Spinal cord (tissue), 10 donors: ENCODE measurements around the gene BLVRB. TPM values are rescaled to one million over a fixed set of nuclear protein-coding genes. Genes with fewer than 3 reads are reported as not detected.
"Not testable (repeated sequence)": the region's sequence is repeated elsewhere in the genome, so short reads cannot be mapped to it uniquely, and the experiment has no call there.

Source experiments
- DNase-seq, 6 donors: peaks; one replicate each; pipeline versions ENCODE4 v3.0.0 to v3.0.0-alpha.2; 2013 to 2015; ENCODE audit warnings: low spot score in 6 of 6, low read depth in 4 of 6
- H3K27ac ChIP-seq: one replicate; pipeline ENCODE4 v1.5.1; 2013; ENCODE audit warnings: low read depth, low read length, control low read depth
- H3K27me3 ChIP-seq: one replicate; pipeline ENCODE4 v1.6.1; 2013; ENCODE audit warnings: low read length; ENCODE audit not compliant: control insufficient read depth, insufficient read depth
- H3K36me3 ChIP-seq: one replicate; pipeline ENCODE4 v1.6.1; 2013; ENCODE audit warnings: low read length; ENCODE audit not compliant: control insufficient read depth, insufficient read depth
- H3K4me1 ChIP-seq: one replicate; pipeline ENCODE4 v1.6.1; 2013; ENCODE audit warnings: low read length; ENCODE audit not compliant: control insufficient read depth, insufficient read depth
- H3K4me3 ChIP-seq: one replicate; pipeline ENCODE4 v1.5.1; 2013; ENCODE audit warnings: low read depth, low read length, control low read depth
- H3K9me3 ChIP-seq: one replicate; pipeline ENCODE4 v1.6.1; 2013; ENCODE audit warnings: low read length; ENCODE audit not compliant: control insufficient read depth, insufficient read depth
- WGBS: methylation state at CpG from one replicate; pipeline ENCODE4 v1.1.5; 2013; ENCODE audit warnings: missing lambda C conversion rate; ENCODE audit not compliant: insufficient coverage; 5-methylcytosine and 5-hydroxymethylcytosine counted together
- polyA plus RNA-seq, 2 donors: library from polyadenylated mRNA; unstranded; fragments of 120-200 nt; gene quantifications; one replicate each; pipeline ENCODE4 v1.2.1, GENCODE V29; 2013; ENCODE audit not compliant: insufficient read length in 2 of 2
- total RNA-seq, 2 donors: library from RNA; depleted of rRNA in 1 of 2; stranded (reverse); fragments of 120-200 nt in 1 of 2; fragments of >200 nt in 1 of 2; gene quantifications; one replicate each; pipeline versions ENCODE4 v1.2.3 to v1.2.4, GENCODE V29; 2013 to 2014
- donor health status: healthy.

Gene BLVRB
- total and polyA plus RNA-seq, 4 donors = 23.0 to 102 (median 49.1) TPM

DNA sequence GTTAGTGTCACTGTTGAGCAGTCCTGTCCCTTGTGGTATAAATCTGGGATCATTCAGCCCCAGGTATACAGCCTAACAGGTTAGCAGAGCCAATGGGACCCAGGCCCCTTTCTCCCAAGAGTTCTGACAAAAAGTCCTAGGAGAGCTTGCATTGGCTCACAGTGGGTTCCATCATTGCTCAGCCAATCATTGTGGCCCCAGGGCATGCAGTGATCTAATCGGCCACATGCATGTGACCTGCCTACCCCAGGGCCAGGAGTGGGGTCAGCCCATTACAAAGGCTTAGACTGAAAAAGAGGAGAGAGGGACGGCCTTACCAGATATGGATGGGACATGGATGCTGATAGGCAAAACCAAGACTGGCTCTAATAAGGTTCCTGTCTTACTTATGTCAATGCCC is 42.3 kb upstream of the BLVRB start:
- peaks cover 54% of the 10 kb centered on the region for H3K36me3 ChIP-seq
- no peak overlapping the region for H3K27ac ChIP-seq
- peaks cover 3% of the 10 kb centered on the region for H3K4me1 ChIP-seq
- H3K27me3 ChIP-seq = peaks cover 5% of the 10 kb centered on the region
- WGBS = 43% methylated on average over 1 of the region's 2 CpGs
- DNase-seq = no peak
- H3K4me3 ChIP-seq = no peak overlapping the region
- no peaks in the 10 kb centered on the region for H3K9me3 ChIP-seq

DNA sequence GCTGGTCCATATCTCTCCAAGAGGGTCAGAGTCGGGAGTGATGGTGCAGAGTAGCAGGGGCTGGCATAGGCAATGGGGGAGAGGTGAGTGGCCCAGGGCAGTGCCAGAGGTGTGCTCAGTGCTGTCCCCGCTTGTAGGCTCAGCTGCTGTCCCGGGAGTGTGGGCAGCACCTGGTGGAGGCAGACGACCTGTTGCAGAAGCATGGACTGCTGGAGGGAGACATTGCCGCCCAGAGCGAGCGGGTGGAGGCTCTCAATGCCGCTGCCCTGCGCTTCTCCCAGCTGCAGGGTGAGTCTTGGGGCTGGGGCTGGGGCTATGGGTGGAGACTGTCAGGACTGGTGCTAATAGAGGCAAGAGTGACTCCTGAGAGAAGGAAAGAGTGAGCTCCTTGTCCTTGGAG is 40.6 kb upstream of the BLVRB start:
- no peaks in the 10 kb centered on the region for H3K9me3 ChIP-seq
- H3K4me1 ChIP-seq = no peaks in the 10 kb centered on the region
- H3K27me3 ChIP-seq = no peaks in the 10 kb centered on the region
- no peak overlapping the region for H3K27ac ChIP-seq
- no peak overlapping the region for H3K4me3 ChIP-seq
- WGBS = 75% methylated on average over 9 of the region's 9 CpGs
- no peak for DNase-seq
- H3K36me3 ChIP-seq = peaks cover 63% of the 10 kb centered on the region

DNA sequence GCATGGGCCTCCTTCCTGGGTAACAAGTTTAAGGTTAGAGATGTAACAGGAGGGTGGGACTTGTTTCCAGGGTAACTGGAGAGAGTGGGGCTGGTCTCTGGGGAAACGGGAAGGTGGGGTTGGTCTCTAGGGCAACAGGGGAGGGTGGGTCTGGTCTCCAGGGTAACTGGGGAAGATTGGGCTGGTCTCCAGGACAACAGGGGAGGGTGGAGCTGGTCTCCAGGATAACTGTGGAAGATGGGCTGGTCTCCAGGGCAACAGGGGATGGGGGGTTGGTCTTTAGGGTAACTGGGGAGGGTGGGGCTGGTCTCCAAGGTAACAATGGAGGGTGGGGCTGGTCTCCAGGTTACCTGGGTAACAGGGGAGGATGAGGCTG is 37.8 kb upstream of the BLVRB start:
- Histone ChIP-seq H3K27me3 (no peaks in the 10 kb centered on the region), H3K27ac (no peak overlapping the region), H3K4me3 (no peak overlapping the region), H3K4me1 (no peaks in the 10 kb centered on the region), H3K9me3 (no peaks in the 10 kb centered on the region), H3K36me3 (peaks cover 58% of the 10 kb centered on the region)
- WGBS = 5% methylated on average over 1 of the region's 1 CpG
- peak in 3 of 6 donors; percentile 11 to 77 (median 47) for DNase-seq

DNA sequence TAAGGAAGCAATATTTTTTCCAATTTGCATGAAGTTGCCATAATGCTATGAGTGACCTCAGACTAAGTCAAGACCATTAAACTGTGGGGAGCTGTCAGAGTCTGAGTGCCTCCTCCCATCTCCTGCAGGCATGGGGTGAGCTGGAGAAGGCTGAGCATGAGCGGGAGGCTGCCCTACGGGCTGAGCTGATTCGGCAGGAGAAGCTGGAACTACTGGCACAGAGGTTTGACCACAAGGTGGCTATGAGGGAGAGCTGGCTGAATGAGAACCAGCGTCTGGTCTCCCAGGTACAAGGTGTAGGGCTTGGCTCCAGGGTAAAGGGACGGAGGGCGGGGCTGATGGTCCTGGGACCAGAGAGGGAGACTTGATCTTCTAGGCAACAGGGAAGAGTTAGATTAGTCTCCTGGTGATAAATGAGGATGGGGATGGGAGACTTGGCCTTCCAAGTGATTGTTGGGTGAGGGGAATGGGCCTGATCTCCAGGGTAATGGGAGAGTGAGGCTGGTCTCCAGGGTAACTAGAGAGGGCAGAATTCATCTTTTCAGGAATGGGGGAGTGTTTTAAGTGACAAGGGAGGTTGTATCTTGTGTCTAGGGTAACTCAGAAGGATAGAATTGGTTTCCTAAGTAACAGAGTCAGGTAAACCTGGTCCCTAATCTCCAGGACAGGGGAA is 37.2 kb upstream of the BLVRB start:
- DNase-seq = peak in 1 of 6 donors; percentile 23
- no peak overlapping the region for H3K4me3 ChIP-seq
- H3K36me3 ChIP-seq = peaks cover 57% of the 10 kb centered on the region
- WGBS = 48% methylated on average over 6 of the region's 6 CpGs
- no peaks in the 10 kb centered on the region for H3K27me3 ChIP-seq
- H3K27ac ChIP-seq = no peak overlapping the region
- H3K9me3 ChIP-seq = no peaks in the 10 kb centered on the region
- no peaks in the 10 kb centered on the region for H3K4me1 ChIP-seq

DNA sequence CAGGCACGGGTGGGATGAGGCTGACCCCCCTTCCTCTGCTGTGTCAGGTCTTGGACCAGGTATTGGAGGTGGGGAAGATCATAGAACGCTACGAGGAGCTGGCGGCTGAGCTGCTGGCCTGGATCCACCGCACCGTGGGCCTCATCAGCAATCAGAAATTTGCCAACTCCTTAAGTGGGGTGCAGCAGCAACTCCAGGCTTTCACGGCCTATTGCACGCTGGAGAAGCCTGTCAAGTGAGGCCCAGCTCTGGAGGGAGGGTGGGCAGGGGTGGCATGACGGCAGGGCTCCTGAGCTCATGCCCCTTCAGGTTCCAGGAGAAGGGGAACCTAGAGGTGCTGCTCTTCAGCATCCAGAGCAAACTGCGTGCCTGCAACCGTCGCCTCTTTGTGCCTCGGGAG is 36.5 kb upstream of the BLVRB start:
- Histone ChIP-seq H3K27me3 (no peaks in the 10 kb centered on the region), H3K36me3 (peaks cover 58% of the 10 kb centered on the region), H3K9me3 (no peaks in the 10 kb centered on the region), H3K27ac (no peak overlapping the region), H3K4me1 (no peaks in the 10 kb centered on the region), H3K4me3 (no peak overlapping the region)
- no peak for DNase-seq
- WGBS = 69% methylated on average over 8 of the region's 13 CpGs

DNA sequence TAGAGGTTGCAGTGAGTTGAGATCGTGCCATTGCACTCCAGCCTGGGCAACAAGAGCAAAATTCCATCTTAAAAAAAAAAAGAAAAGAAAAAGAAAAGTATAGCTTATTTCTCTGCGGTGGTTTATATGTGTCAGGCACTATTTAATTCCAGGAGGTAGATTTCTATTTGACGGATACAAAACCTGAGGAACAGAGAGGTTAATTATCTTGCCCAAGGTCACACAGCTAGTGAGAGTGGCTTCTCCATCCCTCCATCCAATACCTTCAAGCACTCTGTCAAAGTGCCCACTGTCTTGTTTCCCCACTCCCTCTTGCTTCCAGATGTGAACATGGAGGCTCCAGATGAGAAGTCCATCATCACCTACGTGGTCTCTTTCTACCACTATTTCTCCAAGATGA is 36.1 kb upstream of the BLVRB start:
- Histone ChIP-seq H3K9me3 (no peaks in the 10 kb centered on the region), H3K4me1 (no peaks in the 10 kb centered on the region), H3K4me3 (no peak overlapping the region), H3K27ac (no peak overlapping the region), H3K27me3 (no peaks in the 10 kb centered on the region), H3K36me3 (peaks cover 62% of the 10 kb centered on the region)
- DNase-seq = no peak
- no CpG with 5 or more reads among the region's 4 CpGs for WGBS

DNA sequence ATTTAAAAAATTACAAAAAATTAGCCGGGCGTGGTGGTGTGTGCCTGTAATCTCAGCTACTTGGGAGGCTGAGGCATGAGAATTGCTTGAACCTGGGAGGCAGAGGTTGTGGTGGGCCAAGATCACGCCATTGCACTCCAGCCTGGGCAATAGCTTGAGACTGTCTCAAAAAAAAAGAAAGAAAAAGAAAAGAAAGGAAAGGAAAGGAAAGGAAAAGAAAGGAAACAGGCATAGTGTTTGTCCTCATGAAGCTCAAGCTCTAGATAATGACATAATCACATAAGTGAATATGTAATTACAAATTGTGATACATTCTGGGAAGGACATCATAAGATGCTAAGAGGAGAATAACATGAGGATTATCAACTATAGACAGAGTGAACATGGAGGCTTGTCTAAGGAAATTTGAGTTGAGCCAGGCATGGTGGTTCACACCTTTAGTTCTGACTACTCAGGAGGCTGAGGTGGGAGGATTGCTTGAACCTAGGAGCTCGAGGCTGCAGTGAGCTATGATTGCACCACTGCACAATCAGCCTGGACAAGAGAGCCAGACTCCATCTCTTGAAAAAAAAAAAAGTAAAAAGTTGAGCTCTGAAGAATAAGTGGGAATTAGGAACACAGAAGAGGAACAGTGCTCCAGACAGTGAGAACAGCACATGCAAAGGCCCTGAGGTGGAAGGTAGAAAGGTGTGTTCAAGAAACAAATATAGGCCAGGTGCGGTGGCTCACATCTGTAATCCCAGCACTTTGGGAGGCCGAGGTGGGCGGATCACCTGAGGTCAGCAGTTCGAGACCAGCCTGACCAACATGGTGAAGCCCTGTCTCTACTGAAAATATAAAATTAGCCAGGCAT is 35.4 kb upstream of the BLVRB start:
- 90% methylated on average over 5 of the region's 8 CpGs for WGBS
- H3K4me3 ChIP-seq, H3K4me1 ChIP-seq, DNase-seq, H3K27ac ChIP-seq, H3K27me3 ChIP-seq, H3K9me3 ChIP-seq: not testable (repeated sequence)
- peaks cover 58% of the 10 kb centered on the region for H3K36me3 ChIP-seq

DNA sequence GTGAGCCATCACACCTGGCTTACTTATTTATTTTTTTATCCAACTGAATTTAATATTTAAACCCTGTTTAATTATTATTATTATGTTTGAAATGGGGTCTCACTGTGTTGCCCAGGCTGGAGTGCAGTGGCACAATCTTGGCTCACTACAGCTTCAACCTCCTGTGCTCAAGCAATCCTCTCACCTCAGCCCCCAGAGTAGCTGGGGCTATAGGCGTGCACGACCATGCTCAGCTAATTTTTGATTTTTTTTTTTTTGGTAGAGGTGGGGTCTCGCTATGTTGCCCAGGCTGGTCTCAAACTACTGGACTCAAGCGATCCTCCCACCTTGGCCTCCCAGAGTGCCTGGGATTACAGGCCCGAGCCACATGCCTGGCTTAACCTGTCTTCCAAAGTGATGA is 33.8 kb upstream of the BLVRB start:
- Histone ChIP-seq H3K27me3 (no peaks in the 10 kb centered on the region), H3K36me3 (peaks cover 59% of the 10 kb centered on the region), H3K4me3 (no peak overlapping the region), H3K4me1 (no peaks in the 10 kb centered on the region), H3K9me3 (no peaks in the 10 kb centered on the region), H3K27ac (no peak overlapping the region)
- no peak for DNase-seq
- 91% methylated on average over 3 of the region's 5 CpGs for WGBS

DNA sequence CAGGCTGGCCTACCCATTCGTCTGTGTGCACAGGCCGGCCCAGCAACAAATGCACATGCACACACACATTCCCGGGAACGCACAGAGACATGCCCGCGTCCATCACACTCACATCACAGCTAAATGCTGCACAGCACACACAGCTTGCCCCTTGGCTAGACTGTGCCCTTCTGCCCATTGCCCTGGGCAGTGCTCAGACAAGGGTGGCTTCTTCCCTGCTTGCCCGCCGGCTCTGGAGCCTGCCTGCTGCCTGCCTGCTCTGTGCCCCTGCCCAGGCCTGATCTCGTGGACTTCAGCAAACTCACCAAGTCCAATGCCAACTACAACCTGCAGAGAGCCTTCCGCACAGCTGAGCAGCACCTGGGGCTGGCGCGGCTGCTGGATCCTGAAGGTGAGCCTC is 31.7 kb upstream of the BLVRB start:
- DNase-seq = no peak
- Histone ChIP-seq H3K4me1 (no peaks in the 10 kb centered on the region), H3K36me3 (peaks cover 61% of the 10 kb centered on the region), H3K27me3 (no peaks in the 10 kb centered on the region), H3K27ac (no peak overlapping the region), H3K4me3 (no peak overlapping the region), H3K9me3 (no peaks in the 10 kb centered on the region)
- WGBS = 91% methylated on average over 12 of the region's 12 CpGs
